ENCODE measurements around the gene DCUN1D5. TPM values are rescaled to one million over a fixed set of nuclear protein-coding genes. Genes with fewer than 3 reads are reported as not detected.

DCUN1D5 gene
- total and polyA plus RNA-seq, 2 of the 13 experiments (the other 11 are each of a cell fraction or from before 2014, with no cell fraction given): 32.9 to 46.7 TPM

DNA sequence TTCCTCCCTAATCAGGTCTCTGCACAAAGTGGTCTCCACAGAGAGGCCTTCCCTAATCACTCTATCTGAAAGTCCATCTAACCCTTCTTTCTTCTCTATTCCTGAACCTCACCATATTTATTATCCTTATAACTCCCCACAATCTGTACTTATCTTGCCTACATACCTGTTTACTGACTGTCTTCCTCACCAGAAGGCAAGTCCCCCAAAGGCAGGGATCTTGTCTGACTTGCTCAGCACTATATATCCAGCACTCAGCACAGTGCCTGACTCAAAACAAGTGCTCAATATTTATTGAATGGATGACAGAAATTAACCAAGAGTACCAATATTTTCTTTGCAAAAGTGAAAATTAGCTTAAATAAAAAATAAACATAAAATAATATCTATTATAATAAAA, 5.5 kb downstream of the DCUN1D5 start (continued):
- TF ChIP-seq, protein P1, sequence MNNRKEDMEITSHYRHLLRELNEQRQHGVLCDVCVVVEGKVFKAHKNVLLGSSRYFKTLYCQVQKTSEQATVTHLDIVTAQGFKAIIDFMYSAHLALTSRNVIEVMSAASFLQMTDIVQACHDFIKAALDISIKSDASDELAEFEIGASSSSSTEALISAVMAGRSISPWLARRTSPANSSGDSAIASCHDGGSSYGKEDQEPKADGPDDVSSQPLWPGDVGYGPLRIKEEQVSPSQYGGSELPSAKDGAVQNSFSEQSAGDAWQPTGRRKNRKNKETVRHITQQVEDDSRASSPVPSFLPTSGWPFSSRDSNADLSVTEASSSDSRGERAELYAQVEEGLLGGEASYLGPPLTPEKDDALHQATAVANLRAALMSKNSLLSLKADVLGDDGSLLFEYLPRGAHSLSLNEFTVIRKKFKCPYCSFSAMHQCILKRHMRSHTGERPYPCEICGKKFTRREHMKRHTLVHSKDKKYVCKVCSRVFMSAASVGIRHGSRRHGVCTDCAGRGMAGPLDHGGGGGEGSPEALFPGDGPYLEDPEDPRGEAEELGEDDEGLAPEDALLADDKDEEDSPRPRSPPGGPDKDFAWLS (CRISPR knock-in tag; IDR thresholded peaks at IDR 0.05; ENCODE audit: borderline replicate concordance): no peak
- no peak for TF ChIP-seq ZEB1 (IDR thresholded peaks at IDR 0.05; ENCODE audit: insufficient replicate concordance, low read depth)

DNA sequence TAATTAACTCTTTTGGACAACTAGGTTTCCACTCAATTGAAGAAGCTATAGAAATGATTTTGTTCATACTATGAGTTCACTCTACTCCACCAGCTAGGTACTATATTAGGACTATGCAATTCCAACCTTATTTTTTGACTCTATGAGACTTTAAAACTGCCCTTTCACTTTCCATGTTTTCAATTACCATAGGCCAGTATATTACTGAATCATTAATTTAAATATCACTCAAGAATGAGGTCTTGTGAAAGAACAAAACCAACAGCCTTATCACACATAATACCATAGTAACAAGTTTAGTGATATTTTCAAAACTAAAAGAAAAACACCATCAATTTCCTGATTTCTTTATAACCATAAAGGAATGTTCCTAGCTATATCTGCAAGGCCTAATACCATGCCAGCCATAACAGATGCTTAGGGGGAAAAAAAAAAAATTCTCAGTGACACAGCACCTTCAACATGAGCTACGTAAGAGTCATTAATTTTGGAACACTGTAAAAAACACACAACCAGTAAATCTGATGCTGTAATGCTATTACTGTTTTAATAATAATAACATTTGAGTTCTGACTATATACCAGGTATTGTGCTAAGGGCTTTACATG, 6.1 kb downstream of the DCUN1D5 start:
- peaks cover 20% of the 10 kb centered on the region for H3K4me1 ChIP-seq (ENCODE audit: insufficient read depth, low read length)
- DNase-seq (ENCODE audit: low spot score) (no peak), ATAC-seq (no peak), FAIRE-seq (no peak)
- intact Hi-C loops (cut with micrococcal nuclease; ENCODE audit: unreplicated experiment): no loop called here
- H3K27me3 ChIP-seq (ENCODE audit: control insufficient read depth in 1 of 2, insufficient read depth in 2 of 2, low read length in 2 of 2): no peaks in the 10 kb centered on the region
- H3K27ac ChIP-seq (ENCODE audit: extremely low read length, insufficient read depth, low read length): no peak overlapping the region
- ChIA-PET POLR2A (no interaction called here), CTCF (ENCODE audit: low intra/inter-chr PET ratio, low total read pairs) (no interaction called here)
- no peak overlapping the region for H3K4me2 ChIP-seq (ENCODE audit: low read depth, low read length)
- in situ Hi-C loops (cut with HindIII; ENCODE audit: extremely low pct_ligation_motif_present, low pct_unique_long_range_greater_than_20kb): no loop called here
- H3K4me3 ChIP-seq (replicated peaks in 1 of 3; ENCODE audit: insufficient read depth in 1 of 3, low read depth in 2 of 3, low read length in 3 of 3): no peak overlapping the region
- TF ChIP-seq THAP11 (CRISPR knock-in tag; IDR thresholded peaks at IDR 0.05) (no peak), ZSCAN25 (CRISPR knock-in tag; IDR thresholded peaks at IDR 0.05) (no peak), ZFYVE20 (CRISPR knock-in tag; IDR thresholded peaks at IDR 0.05; ENCODE audit: borderline replicate concordance, low read depth) (no peak), ZNF598 (CRISPR knock-in tag; IDR thresholded peaks at IDR 0.05; ENCODE audit: borderline replicate concordance) (no peak)
- TF ChIP-seq, protein P2, sequence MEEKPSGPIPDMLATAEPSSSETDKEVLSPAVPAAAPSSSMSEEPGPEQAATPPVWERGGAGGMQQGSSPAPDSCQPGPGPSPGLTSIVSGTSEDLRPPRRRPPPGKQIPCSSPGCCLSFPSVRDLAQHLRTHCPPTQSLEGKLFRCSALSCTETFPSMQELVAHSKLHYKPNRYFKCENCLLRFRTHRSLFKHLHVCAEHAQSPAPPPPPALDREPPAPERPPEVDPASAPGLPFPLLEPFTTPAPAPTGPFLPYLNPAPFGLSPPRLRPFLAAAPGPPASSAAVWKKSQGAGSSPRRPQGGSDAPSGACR (CRISPR knock-in tag; IDR thresholded peaks at IDR 0.05): no peak
- H3K36me3 ChIP-seq (replicated peaks in 1 of 2; ENCODE audit: control insufficient read depth in 1 of 2, insufficient read depth in 2 of 2, low read length in 2 of 2): peaks cover 2 to 25% of the 10 kb centered on the region in 2 experiments; a peak in 2 of 5 replicates
- 97% methylated on average over 1 of the region's 1 CpG for WGBS (ENCODE audit: low lambda C conversion rate)
- no peak overlapping the region for H2AFZ ChIP-seq (ENCODE audit: low read length)
- H3K79me2 ChIP-seq (ENCODE audit: insufficient read depth, low read length): peaks cover 33% of the 10 kb centered on the region
- no peak overlapping the region for H3K9ac ChIP-seq (ENCODE audit: insufficient read depth, low read depth, low read length)
- H3K9me3 ChIP-seq (ENCODE audit: low read length): no peaks in the 10 kb centered on the region
- no TSS peak for BruUV-seq (replicated peaks)
- H4K20me1 ChIP-seq (ENCODE audit: insufficient read depth, low read length): peaks cover 3% of the 10 kb centered on the region; the same call in 1 of the 2 replicates
